ENCODE measurements around the gene CASKIN2.
"Not testable (repeated sequence)": the region's sequence is repeated elsewhere in the genome, so short reads cannot be mapped to it uniquely, and the experiment has no call there.

The CASKIN2 gene

DNA sequence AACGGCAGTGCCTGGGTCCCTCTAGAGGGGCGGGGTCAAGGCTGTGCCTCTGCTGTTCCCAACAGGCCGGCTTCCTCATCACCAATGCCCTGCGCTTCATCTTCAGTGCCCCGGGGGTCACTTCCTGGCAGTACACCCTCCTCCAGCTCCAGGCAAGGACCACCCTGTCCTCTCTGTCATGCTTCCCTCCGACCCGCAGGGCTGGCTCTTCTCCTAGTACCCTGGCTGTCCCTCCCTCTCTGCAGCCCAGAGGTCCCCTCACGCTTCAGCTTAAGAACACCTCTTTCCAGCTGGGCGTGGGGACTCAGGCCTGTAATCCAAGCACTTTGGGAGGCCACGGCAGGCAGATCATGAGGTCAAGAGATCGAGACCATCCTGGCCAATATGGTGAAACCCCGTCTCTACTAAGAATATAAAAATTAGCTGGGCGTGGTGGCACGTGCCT, 25.8 kb downstream of the CASKIN2 start:
- DNase-seq (ENCODE audit: low read depth in 2 of 2), result no peak

DNA sequence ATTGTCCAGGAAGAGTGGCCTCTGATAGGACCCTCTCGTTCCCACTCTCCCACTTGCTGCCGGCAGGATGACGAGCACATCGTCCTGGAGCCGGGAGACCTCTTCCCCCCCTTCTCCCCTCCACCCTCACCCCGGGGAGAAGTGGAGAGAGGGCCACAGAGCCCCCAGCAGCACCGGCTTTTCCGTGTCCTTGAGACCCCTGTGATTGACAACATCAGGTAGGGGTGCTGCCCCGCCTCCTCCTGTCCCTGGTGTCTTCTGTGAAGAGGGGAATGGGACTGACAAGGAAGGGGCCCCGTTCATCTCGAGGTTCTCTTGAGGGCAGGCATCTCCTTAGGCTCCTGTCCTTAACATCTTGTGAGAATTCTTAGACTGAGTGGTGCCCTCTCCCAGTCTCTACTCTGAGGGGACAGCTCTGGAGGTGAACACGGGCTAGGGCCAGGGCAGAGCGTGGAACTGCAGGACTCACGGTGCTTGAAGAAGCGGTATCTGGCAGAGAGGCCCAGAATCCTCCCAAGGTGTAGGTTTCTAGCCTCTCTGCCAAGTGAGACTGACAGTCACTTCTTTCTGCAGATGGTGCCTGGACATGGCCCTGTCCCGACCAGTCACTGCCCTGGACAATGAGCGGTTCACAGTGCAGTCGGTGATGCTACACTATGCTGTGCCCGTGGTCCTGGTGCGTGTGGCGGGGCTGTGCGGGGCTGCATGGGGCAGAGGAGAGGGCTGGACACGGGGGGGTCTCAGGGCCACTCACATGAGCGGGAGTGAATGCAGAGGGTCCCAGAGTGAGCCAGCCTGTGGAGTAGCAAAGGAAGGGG, 26.4 kb downstream of the CASKIN2 start:
- DNase-seq (ENCODE audit: low read depth in 2 of 2), result no peak

DNA sequence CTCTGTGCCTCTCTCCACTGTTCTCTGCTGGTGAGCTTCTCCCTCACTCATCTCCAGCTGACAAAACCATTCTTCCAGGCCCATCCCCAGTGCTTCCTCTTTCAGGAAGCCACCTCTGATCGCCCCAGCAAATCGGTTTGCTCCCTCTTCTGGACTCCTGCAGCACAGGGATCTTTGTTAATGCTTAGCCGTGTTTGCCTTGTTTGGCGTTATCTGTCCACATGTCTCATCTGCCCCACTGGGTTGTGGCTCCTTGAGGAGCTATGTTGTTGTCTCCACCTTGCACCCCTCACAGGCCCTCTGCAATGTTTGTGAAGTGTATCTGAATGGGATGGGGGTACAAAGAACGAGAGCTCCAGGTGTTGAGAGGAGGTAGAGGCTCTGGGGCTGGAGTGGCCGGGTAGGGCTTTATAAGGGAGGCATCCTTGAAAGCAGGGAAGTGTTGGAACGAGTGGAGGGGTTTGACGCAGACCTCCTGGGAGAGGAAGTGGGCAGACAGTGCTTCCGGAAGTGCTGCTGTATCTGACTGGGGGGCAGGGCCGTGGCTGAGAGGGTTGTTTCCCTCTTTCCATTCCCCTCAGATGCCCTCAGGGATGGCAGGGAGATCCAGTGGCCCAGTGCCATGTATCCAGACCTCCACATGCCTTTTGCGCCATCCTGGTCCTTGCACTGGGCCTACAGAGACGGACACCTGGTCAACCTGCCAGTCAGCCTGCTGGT, 27.8 kb downstream of the CASKIN2 start:
- DNase-seq (ENCODE audit: low read depth in 2 of 2), result peak; percentile 25 to 33

DNA sequence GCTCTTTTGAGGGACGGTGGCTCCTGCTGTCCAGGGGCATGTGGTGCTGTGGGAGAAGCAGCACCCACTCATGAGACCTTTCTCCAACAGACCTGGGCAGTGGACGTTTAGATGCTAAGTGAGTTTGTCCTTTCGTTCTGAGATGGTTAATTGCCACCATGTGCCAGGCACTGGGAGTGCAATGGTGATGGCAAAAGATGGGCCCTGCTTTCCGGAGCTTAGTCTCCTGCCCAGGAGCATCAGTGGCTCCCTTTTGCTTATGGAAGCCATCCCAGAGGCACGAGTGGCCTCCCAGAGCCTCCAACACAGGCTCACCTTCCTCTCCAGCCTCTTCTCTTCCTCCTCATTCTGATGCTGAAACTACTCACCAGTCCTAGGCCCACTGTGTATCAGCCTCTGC, 28.4 kb downstream of the CASKIN2 start:
- no peak for DNase-seq (ENCODE audit: low read depth in 2 of 2)

DNA sequence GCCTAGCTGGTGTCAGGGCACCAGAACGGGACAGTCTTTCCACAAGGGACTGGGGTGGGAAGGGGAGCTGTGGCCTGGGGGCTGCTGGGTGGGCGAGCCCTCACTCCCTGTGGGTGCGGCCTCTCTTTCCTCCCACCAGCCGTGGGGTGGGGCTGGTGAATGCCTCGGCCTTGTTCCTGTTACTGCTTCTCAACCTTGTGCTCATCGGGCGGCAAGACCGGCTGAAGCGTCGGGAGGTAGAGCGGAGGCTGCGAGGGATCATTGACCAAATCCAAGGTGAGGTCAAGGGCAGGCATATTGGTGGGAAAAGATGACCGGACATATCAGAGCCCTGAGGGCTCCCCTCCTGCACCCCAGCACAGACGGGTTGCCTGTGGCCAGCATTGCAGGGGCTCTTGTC, 29.2 kb downstream of the CASKIN2 start:
- no peak for DNase-seq (ENCODE audit: low read depth in 2 of 2)

DNA sequence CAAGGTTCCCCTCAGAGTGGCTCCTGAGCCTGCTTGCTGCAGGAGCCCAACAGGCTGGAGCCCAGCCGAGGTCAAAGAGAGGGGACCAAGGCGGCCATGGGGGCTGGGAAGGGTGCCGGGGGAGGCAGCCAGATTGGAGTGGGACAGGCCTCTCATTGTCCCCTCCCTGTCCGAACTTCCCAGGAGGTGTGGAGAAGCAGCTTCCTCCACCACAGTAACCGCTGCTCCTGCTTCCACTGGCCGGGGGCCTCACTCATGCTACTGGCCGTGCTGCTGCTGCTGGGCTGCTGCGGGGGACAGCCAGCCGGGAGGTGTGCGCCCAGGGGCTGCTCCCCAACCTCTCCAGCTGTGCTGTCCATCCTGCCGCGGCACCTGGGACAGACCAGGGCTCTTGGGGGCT, 29.6 kb downstream of the CASKIN2 start:
- no peak for DNase-seq (ENCODE audit: low read depth in 2 of 2)

DNA sequence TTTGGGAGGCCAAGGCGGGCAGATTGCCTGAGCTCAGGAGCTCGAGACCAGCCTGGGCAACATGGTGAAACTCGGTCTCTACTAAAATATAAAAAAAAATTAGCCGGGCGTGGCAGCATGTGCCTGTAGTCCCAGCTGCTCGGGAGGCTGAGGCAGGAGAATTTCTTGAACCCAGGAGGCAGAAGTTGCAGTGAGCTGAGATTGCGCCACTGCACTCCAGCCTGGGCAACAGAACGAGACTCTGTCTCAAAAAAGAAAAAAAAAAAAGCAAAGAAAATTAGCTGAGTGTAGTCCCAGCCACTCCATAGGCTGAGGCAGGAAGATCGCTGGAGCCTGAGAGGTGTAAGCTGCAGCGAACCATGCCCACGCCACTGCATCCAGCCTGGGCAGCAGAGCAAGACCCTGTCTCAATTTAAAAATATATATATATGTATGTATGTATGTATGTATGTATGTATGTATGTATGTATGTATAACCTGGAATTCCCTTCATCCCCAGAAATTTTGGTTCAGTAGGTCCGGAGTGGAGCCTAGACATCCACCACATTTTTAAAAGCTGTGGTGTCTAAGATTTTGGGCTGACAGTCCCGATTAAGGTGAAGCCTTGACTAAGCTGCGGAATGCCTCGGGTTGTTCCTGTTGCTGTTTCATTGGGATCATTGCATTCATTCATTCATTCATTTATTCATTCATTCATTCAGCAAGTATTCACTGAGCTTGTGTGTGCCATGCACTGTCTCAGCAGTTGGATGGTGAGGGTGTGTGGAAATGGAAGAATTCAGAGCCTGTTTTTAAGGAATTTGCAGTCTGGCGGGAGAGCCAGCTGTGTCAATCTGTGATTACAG, 33.0 kb downstream of the CASKIN2 start:
- no peak for DNase-seq (ENCODE audit: low read depth in 2 of 2)

DNA sequence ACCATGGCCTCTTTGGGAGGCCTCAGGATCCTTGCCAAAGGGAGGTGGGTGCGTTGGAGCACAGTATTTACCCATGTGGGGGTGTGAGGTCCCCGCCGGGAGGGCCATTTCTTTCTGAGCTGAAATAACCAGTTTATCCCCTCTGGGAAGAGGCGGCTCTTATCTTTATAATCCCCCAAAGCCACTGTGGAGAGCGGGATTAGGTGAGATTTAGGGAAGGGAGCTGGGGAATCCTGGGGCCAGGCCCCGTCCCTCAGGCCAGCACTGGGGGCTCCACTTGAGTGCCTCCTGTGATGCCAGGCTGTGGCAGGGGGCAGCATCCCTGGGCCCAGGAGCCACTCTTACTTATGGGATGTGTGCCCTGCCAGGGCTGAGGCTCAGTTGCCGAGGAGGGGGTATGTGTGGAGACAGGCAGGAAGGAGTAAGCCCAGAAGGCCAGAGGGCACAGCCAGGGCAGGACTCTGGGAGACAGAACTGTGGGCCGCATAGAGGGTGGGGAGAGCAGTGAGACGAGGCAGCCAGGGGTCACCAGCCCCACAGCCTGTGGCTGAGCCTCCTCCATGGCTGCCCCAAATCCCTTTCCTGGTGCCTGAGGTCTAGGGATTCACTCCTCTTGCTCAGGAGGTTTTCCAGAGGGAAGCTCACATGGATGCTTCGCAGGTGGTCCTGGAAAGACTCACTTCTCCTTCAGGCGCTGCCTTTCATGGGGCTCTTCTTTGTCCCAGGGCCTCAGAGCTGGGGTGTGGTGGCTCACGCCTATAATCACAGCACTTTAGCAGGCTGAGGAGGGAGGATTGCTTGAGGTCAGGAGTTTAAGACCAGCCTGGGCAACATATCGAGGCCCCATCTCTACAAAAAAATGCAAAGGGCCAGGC, 33.9 kb downstream of the CASKIN2 start:
- DNase-seq (ENCODE audit: low read depth in 2 of 2), result no peak

DNA sequence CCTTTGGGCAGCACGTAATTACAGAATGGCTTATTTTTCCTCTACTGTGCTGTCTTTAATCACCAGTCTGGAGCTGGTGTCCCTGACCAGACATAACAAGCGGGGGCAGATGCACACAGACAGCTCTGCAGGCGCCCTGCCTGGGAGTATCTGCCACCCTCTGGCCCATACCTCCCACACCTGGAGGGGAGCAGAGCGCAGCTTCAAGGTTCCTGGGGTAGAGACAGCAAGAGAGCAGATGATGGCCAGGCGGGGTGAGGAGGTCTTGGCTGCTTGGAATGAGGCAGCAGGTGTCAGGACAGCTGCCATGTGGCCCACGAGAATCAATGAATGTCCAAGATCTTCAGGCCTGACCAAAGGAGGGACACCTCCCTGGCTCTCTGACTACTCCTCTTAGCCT, 35.1 kb downstream of the CASKIN2 start:
- DNase-seq (ENCODE audit: low read depth in 2 of 2), result no peak

DNA sequence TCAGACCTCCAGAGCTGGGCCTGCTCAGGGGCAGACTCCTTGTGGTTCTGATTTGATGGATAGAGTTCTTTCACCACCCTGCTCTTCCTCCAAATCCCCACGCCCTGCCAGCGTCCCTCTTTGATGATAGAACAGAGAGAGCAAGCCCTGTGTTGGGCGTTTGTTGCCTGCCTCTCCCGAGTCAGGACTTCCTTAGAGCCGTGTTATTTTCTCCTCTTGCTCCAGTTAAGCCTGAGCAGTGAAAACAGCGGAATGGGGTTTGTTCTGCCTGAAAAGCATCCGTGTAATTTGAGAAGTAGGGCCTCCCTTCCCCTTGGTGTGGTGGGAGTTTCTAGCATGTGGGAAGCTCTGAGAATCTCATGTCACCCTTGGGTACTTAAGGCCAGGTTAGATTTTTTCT, 36.8 kb downstream of the CASKIN2 start:
- DNase-seq (ENCODE audit: low read depth in 2 of 2), result no peak

DNA sequence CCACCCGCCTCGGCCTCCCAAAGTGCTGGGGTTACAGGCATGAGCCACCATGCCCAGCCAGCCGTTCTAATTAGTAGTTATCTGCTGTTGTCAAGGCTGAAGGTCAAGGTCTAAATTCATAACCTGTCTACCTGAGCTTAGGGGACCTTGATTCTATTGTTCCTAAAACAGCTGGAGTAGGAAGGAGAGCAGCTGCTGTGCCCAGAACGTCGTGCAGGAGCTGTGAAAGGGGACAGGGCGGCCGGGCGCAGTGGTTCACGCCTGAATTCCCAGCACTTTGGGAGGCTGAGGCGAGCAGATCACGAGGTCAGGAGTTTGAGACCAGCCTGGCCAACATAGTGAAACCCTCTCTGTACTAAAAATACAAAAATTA, 37.9 kb downstream of the CASKIN2 start:
- not testable (repeated sequence) for DNase-seq (ENCODE audit: low read depth in 2 of 2)

DNA sequence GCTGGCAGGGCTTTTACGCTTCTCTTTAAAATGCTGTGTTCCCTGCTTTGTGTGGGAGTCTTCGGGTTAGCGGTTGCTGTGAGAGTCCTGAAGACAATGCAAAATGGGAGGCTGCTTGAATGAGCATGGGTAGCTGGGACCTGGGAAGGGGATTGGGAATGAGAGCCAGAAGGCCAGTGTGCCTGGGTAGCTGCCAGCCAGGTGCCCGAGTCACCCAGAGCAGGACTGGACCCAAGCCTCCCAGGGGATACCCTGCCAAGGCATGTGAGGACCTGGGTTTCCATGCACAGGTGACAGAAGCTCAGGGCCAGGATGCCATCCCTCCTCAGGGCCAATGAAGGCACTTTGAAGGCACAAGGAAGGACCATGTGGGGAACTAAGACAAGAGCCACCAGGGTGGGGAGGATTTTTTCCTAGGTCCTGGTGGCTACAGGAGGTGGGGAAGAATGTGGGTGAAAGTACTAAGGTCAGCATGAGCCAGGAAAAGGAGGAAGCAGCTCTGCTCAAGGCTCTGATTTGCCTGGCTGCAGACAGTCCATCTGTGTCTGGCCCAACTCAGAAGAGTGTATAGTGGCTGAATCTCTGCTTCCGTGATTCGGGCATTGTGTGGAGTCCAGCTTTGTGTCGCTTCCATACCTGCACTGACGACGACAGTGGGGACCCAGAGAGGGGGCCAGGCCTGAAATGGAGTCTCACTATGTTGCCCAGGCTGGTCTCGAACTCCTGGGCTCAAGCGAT, 38.4 kb downstream of the CASKIN2 start:
- no peak for DNase-seq (ENCODE audit: low read depth in 2 of 2)

DNA sequence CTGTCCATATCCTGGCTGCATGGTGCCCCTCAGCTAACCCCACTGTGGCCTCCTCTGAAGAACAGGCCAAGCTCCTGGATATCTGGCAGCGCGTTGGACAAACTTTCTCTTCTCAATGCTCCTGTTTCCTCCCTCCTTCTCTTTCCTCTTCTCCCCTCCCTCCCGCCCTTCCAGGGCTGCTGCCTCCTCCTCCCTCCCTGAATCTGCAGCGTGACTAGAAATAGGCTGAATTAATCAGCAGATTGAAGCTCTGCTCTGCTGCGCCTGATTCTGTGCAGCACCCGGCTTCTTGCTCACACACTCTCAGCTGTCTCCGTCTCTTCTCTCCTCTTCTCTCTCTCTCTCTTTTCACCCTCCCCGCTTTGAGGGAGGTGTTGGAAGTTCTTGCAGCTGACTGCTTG, 39.1 kb downstream of the CASKIN2 start:
- DNase-seq (ENCODE audit: low read depth in 2 of 2), result no peak

DNA sequence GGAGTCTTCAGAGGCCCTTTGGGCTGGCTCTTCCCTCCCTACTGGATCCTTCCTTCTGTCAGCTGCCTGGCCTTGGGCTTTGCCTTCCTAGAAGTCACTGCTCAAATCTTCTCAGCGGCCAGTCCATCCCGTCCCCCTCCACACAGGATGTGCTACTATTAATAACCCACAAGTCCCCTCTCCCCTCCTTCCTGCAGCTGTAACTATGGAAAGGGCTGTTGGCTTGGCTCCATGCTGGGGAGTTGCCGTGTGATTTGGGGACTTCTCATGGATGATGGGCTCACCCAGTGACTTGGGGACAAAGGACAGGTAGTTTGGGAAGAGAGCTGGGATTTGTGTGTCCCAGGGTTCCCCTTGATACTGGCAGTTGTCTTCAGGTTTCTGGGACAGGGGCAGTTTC, 39.5 kb downstream of the CASKIN2 start:
- no peak for DNase-seq (ENCODE audit: low read depth in 2 of 2)

DNA sequence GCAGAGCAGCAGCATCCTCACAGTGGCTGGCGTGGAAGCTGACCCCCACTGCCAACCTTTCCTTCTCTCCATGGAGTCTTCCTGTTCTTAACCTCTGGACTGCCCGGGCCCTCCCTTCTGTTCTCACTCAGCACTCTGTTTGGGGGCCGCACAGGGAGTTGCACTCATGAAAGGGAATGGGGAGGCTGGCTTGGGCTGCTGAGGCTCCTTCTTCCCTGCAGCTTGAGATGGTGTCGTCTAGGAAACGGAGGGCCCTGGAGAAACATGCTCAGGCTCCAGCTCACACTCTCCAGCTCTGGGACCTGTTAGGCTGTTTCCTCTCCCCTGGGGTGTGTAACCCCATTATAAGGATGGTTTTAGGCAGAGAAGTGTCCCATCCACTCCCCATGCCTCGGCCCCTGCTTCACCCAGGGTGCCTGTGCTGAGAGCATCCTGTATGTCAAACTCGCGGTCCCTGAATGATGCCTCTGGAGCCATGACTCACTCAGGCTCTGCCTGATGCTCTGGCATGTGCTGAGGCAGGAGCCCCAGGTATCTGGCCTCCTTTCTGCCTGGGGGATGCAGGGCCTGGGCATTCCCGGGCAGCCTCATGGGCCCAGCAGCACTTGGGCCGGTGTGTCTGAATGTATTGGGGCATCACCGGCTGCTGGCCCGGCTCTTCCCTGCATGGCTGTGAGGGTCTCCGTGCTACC, 40.0 kb downstream of the CASKIN2 start:
- DNase-seq (ENCODE audit: low read depth in 2 of 2), result no peak

DNA sequence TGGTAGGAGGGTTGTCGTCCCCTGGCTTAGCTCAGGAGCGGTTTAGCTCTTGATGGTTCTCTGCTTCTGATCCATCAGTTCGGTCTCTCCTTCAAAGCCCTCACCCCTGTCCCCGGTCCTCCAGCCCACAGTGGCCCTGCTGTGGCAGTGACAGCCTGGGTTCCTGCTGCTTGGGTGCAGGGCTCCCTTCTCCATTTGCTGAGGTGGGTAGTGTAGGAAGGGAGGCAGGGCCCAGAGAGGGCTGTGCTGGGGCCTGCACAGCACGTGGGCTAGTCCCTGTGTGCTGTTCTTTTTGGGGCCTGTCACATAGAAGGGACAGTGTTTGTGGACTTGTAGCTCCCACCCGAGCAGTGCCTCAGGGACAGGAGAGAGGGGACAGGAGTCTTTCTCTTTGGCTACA, 40.6 kb downstream of the CASKIN2 start:
- no peak for DNase-seq (ENCODE audit: low read depth in 2 of 2)

DNA sequence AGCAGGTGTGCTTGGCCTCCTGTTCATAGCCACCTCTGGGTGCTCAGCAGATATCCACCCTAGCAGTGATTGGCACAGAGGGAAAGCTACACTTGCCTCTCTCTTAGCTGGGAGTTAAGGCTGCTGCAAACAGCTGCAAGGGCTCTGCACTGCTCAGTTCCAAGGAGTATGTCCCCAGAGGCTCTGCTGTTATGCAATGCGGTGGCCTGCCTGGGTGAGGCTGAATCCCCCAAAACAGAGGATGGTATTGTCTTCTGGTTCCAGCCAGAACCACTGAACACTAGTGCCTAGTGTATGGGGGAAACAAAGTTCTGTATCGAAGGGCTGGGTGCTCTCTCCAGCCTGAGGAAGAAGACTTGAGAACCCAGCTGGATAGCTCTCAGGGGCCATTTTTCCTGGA, 42.1 kb downstream of the CASKIN2 start:
- DNase-seq (ENCODE audit: low read depth in 2 of 2), result no peak

DNA sequence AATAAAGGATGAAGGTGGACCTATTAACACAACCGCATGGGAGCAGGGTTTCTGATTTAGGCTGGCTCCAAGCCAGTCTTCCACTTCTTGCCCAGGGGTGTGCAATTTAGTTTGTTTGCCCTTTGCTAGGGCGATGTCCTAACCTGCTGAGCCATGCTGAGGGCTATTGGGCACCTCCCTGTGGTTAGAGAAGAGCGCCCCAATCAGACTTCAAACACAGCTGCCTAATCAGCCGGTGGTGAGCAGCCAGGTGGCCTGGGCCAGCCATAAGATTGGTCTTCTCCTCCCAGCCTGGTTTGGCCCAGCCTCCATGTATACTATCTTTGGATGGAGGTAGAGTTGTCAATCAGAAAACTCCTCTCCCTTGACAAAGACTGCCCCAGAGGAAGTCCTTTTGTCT, 43.2 kb downstream of the CASKIN2 start:
- no peak for DNase-seq (ENCODE audit: low read depth in 2 of 2)

DNA sequence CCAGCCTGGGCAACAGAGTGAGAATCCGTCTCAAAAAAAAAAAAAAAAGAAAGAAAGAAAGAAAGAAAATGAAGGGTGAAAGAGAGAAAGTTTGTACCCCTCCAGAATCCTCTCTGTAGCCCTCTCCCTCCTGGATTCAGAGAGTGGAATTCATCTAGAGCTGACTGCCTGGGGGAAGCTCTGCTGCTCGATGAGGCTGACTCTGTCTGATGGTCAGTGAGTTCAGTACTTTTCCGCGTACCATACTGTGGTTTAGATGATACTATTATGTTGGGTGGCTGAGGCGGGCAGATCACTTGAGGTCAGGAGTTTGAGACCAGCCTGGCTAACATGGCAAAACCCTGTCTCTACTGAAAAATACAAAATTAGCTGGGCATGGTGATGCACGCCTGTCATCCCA, 44.1 kb downstream of the CASKIN2 start:
- DNase-seq (ENCODE audit: low read depth in 2 of 2), result no peak

DNA sequence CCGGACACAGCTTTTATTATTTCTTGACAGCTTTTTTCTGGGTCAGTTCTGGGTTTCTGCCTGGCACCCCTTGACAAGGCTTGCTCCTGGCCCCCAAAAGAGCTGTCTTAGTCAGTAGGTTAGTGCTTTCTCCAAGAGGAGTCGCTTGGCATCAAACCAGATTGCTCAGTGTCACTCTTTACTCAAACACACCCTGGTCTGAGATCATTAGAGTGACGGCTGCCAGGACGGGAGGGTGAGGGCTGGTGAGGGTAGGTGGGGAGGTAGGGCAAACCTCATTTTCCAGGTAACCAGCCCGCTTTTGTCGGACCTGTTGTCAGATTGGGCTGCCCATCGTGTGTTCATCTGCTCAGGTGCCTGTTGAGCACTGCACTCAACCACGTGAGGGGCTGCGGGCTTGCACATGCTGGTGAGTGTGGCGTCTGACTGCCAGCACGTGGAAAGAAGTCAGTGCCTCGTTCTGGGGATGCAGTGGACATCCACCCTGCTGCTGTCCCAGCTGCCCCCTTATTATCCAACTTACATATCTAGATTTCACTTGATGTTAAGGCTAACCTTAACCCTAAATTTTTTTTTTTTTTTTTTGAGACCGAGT, 46.5 kb downstream of the CASKIN2 start:
- DNase-seq (ENCODE audit: low read depth in 2 of 2), result no peak

Measured in stimulated activated CD8-positive, alpha-beta memory T cell treated with anti-CD3 and anti-CD28 coated beads, Interleukin-7, amount 100 ng/mL, for 4 hours (primary cell).